ENCODE measurements around the gene PTK6.
"Not testable (repeated sequence)": the region's sequence is repeated elsewhere in the genome, so short reads cannot be mapped to it uniquely, and the experiment has no call there.

The PTK6 gene

DNA sequence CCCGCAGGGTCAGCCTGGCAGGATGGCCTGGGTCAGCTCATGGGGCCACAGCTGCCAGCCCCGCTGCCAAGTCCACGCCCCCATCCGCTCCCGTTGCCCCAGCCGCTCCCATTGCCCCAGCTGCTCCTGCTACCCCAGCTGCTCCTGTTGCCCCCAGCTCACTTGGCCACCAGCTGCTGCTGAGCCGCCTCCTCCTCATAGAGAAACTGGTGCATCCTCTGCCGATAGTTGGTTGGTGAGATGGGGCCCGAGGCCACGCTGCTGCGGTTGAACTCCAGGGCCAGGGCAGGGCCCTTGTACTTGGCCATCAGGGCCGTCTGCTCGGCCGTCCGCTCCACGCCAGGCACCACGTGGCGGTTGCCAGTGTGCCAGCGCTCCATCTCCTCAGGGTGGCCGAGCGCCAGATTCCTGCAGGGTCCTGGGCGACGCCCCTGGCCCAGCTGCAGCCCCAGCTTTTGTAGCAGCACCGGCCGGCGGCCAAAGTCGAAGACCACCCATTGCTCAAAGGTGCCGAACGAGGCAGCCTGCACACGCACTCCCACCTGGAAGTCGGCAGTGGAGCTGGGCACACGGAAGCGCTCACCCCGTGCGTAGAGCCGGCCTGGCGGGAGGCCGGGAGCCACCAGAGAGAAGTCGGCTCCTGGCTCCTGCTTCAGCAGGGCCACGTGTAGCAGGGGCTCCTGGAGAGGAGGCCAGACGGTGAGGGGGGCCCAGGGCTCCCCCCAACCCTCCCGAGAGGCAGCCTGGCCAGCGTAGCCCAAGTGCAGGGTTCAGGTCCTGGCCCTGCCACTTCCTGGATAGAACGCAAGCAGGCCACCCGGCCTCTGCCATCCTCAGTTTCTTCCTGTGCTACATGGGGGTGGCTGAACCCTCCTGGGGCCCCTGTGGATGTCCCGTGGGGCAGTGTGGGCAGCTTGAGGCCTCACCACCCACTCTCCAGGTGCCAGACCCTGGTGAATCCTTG lies 32.1 kb upstream of the PTK6 start:
- DNase-seq, result peak; percentile 19

DNA sequence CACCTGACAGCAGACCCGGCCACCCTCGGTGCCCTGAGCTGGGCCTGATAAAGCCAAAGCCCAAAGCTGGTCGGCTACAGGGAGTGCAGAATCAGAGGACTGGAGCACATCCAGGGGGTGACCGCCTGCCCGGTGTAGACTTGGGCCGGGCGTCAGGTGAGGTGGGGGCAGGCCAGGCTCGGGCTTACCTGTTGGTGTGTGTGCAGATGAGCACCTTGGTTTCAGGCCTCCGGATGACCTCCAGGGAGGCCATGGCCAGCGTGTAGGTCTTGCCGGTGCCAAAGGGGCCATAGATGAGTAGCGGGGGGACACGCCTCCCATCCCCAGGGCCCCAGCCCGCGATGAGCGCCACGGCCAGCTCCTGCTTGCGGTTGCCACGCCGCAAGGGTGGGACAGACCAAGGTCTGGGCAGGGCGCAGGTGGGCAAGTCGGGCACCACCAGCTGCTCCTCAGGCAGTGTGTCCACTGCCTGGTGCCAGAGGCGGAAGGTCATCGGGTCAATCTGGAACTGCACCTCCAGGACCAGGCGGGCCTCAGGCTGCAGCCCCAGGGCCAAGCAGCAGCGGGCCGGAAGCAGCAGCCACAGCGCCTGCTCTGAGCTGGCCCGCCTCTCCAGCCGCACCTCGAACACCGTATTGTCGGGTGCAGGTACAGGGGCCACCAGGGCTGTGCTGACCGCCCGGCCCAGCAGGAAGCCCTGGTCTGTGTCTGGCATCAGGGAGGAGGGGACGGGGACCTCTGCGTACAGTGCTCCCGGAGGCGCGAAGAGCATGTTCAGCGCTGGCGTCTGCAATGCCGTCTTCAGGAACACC lies 31.2 kb upstream of the PTK6 start:
- DNase-seq, result no peak

DNA sequence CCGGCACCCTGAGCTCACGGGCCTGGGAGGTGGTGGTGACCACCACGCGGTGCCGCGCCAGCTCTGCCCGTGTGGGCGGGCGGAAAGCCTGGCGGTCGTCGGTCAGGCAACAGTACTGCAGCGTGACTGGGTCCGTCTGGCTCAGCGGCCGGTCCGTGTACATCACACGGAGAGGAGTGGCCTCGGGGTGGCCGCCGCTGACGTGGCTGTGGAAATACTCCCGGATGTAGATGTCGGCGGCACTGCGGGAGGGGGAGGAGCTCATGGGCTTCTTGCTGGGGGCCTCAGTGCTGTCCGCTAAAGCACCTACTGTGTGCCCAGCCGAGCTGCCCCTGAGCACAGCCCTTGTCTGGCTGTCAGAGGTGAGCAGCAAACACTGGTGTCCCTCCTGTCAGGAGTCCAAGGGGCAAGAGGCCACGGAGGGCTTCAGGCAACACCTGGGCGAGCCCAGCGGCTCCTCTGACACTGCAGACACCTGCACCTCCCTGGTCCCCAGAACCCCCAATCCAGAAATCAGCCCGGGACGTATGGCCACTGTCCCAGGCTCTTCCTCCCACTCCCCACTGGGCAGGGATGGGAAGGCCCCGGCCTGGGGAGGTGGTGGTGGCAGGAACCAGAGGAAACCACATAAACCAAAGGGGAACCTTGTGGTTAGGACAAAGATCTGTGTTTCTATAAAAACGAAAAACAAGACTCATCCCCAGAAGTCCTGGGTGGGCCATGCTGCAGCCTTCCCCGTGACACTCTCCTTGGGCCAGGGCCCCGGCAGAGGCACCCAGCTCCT lies 30.4 kb upstream of the PTK6 start:
- peak; percentile 89 for DNase-seq

DNA sequence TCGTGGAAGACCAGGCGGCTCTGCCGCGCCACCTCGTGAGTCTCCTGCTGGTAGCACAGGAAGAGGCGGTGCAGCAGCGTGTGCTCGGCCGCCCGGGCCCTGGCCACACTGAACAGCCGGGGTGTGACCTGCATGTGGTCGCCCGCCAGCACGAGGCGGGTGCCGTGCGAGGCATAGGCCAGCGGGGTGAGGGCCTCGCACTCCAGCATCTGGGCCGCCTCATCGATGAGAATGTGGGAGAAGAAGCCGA lies 29.9 kb upstream of the PTK6 start:
- no peak for DNase-seq

DNA sequence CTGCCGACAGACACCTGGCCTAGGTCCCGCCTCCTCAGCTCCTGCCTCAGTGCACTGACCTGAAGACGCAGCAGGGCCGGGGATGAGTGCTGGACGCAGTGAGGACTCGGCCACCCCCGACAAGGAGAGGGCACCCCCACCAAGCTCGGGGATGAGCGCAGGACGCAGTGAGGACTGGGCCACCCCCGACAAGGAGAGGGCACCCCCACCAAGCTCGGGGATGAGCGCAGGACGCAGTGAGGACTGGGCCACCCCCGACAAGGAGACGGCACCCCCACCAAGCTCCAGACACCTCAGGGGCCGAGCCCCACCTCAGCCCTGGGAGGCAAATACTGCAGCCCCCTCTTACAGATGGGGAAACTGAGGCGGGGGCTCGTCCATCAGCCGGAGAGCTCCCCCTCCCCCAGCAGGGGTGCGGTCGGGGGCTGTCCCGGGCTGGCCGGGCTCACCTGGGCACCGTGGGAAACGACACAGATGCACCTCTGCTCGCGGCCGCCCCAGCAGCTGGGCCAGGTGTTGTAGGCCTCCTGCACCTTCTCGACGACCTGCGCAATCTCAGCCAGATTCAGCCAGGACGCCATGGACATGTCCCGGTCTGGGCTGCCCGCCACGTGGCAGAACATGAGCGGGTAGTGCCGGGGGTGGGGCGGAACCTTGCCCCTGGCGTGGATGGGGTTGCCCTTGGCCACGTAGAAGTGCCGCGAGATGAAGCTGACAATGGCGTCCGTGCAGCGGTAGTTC lies 29.4 kb upstream of the PTK6 start:
- DNase-seq, result no peak

DNA sequence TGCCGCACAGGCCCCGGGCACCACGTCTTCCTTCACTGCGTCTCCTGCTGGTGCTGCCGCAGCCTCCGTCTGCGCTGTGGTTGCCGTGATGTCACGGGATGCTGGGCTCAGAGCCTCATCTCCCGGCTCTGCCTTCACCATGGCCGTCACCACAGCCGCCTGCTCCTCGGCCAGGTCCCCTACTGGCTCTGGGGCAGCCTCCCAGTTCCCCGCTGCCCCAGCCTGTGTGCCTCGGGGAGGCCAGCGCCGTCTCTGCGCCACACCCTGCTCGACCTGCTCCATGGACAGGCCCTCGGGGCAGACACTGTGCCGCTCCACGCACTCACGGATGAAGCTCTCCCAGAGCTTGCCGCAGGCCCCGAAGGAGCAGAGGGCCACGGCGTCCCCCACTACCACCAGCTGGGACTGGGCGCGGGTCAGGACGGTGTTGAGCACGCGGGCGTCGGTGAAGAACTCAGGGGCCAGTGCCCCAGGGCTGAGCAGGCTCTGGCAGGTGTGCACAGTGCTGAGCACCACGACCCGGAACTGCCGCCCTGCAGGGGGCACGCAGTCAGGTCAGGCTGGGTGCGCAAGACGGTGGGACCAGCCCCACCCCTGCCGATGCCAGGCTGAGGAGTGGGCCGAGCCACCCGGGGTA lies 28.6 kb upstream of the PTK6 start:
- DNase-seq, result no peak

DNA sequence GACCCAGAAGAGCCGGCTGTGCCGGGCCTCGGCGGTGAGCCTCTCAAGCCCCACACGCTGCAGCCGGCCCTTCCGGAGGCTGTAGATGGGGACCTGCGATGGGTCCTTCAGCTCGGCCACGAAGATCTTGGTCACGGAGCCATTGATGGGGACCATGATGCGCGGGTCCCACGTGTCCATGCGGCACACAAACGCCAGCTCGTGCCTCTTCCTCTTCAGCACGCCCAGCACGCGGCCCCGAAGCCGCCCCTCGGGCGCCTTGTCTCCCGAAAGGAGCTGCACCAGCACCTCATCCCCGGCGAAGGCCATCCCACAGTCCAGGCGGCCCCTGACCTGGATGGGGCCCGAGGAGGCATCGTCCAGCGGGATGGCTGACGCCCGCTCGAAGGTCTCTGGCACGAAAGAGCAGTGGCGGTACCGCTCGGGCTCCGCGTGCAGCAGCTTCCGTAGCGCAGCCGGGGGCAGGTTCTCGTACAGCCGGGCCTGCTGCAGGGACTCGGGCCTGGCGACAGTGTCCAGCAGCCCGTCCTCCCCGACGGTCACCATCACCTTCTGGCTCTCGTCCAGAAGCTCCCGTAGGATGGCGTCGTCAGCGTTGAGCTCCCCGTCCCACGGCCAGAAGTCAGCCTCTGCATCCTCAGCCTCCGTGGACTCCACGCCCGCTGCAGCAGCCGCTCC lies 28.0 kb upstream of the PTK6 start:
- no peak for DNase-seq

DNA sequence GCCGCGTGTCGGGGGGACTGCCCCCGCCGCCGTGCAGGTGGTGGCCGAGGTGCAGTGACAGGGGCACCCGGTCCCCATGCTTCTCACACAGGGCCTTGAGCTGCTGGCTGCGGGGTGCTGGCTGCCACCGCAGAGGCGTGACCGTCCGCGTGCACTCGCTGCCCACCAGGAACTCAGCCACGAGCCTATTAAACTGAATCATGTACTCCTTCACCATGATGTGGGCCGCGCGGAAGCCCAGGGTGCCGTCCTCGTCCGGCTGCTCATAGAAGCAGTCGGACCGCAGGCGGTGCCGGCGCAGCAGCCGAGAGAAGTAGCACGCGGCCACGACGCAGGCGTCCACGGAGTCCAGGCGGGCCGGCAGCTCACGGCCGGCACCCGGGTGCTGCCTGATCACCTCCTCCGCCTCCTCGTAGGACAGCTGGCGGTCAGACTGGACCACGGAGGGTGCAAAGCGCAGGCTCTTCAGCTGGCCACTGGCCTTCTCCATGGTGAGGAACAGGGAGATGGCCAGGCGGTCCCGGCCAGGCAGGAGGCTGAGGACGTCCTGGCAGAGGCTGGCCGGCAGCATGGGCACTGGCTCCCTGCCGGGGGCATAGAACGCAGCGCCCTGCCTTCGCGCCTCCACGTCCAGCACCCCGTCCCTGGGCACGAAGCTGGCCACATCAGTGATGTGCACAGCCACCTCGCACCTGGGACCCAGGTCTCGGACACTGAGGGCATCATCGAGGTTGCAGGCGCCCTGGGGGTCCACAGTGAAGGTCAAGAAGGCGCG lies 27.0 kb upstream of the PTK6 start:
- no peak for DNase-seq

DNA sequence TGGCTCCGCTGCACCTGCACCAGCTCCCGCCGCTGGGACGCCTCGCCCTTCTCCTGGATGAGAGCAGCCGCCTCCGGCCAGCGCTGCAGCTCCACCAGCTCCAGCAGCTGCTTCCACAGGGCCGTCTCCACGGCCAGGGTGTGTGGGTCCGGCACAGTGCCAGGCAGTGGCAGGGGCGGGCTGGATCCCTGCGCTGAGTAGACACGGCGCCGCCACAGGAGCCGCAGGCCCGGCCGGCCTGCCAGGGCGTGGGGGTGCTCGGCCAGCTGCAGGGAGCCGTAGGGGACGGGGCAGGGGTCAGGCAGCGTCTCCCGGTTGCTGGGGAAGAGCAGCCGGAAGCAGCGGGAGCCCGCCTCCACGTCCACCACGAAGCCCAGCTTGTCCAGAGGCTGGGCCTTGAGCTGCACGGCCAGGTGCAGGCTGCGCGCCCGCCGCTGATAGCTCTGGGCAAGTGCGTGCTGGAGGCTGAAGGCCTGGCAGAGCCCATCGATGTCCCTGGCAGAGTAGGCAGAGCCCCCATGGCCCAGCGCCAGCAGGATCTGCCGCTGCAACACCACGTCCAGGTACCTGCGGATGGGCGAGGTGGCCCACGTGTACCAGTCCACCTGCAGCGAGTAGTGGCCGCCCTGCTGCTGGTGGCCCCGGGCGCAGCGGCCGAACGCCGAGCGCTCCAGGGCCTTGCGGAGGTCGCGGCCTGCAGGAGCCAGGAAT lies 26.2 kb upstream of the PTK6 start:
- no peak for DNase-seq

DNA sequence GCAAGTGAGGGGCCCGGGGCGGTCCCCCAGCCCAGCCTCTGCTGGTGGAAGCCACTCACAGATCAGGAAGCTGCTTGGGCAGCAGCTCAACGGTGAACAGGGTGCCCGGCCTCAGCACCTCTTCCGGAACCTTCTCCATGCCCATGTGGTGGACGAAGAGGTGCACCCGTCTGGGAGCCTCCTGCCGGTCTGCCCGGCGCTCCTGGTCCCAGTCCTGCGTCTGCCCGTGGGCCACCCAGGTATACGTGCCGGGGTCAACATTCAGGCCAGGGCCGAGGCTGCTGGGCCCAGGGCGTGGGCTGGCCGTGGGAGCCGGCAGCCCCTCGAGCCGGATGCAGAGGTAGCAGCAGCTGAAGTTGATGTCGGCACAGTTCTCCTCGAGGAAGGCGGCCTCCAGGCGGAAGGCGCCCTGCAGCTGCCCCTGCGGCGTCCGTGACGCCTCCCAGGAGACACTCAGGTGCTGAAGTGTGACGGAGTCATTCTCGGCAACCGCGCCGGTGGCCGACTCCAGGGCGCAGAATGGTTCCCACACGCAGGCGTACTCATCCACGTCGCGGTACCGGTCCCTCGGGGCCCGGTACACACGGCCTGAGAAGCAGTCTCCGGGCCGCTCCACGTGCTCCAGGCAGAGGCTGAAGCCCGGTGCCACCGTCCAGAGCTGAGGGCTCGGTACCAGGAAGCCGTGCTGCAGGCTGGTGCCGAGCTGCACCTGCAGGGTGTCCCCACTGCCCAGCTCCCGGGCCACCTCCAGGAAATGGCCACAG lies 25.5 kb upstream of the PTK6 start:
- DNase-seq, result no peak

DNA sequence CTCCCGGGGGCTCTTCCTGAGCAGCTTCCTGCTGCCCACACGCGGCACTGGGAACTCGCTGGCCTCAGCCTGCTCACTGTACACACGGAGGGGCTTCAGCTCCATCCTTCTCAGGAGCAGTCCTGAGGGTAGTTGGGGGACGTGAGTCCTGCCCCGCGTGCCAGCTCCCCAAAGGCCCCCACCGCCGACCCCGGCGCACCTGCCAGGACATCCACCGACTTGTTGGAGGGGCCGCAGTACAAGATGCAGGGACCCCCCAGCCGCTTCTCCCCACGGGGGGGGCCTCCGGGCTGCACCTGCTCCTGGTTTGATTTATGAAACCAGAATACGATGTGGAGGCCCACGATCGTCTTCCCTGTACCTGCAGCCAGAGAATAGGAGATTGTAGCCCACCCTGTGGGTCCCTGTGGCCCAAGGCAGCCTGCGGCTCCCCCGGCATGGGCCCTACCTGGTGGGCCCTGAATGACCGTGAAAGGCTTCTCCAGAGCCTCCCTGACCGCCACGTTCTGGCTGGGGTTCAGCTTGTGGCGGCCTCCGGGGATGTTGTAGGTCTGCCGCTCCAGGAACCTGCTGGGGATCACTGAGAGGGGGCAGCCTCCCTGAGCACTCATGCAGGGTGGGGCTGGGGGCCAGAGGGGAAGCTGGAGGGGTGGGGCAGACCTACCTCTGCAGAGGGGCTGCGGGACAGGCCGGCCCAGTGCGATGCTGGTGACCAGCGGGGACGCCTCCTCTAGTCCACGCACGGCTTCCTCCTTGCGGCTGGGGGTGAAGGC lies 24.6 kb upstream of the PTK6 start:
- no peak for DNase-seq

DNA sequence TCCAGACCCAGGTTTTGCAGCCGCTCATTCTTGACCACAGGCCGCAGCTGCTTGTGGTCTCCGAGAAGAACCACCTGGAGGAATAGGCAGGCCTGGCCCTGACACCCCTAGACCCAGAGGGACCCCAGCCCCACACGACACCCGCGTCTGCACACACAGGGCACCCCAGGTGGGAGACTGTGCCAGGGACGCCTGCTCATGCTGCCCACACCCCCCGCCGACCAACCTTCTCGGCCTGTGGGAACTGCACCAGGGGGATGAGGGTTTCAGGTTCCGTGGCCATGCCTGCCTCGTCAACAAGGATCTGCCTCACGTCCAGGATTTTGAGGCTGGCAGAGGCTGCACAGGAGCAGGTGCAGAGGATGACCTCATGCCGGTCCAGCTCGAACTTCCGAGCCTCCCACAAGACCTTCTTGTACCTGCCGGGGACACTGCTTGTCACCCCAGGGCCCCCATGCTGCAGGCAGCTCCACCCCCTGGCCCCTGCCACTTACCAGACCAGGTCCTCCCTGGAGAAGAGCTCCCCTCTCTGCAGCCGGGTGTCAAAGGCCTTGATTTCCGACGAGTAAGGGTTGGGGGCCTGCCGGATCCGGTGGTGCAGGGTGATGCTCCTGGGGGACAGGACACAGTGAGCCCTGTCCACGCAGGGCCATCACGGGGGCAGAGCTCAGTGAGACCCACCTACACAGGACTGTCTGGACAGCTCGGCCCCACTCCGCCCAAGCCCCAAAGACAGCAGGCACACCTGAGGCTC lies 23.9 kb upstream of the PTK6 start:
- no peak for DNase-seq

DNA sequence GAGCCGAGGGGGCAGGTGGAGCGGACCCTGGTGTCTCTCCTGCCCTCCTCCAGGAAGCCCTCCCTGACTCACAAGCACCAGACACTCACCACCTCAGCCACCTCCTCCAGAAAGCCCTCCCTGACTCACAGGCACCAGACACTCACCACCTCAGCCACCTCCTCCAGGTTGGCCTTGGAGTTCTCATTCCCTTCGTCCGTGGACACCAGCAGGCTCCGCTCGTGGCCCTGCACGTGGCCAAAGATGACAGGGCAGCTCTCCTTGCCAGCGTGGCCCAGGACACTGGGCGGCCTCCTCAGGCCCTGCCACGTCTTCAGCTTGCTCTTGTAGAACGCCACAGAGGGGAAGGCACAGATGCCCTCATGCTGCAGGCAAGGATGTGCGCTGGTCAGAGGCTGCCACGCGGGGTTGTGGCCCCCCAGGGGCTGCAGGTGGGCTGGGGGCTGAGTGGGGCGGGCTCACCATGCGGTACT lies 23.2 kb upstream of the PTK6 start:
- DNase-seq, result no peak

DNA sequence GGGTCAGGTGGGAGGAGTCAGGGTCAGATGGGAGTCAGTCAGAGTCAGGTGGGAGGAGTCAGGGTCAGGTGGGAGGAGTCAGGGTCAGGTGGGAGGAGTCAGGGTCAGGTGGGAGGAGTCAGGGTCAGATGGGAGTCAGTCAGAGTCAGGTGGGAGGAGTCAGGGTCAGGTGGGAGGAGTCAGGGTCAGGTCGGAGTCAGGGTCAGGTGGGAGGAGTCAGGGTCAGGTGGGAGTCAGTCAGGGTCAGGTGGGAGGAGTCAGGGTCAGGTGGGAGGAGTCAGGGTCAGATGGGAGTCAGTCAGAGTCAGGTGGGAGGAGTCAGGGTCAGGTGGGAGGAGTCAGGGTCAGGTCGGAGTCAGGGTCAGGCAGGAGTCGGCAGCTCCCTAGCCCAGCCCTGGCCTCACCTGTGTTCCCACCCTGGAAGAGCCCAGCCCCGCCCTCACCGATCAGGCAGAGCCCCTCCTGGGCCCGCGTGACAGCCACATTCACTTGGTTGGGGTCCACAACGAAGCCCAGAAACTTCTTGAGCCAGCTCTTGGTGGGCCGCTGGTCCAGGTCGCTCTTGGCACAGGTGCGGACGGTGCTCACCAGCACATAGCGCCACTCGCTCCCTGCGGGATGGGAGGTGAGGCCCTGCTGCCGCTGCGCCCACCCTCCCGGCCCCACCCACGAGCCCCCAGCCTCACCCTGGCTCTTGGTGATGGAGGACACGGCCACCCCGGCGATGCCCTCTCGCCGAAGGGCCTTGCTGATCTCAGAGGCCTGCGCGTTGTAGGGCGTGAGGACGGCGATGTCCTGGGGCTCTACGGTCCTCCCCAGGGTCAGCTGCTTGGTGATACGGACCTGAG lies 22.5 kb upstream of the PTK6 start:
- not testable (repeated sequence) for DNase-seq

DNA sequence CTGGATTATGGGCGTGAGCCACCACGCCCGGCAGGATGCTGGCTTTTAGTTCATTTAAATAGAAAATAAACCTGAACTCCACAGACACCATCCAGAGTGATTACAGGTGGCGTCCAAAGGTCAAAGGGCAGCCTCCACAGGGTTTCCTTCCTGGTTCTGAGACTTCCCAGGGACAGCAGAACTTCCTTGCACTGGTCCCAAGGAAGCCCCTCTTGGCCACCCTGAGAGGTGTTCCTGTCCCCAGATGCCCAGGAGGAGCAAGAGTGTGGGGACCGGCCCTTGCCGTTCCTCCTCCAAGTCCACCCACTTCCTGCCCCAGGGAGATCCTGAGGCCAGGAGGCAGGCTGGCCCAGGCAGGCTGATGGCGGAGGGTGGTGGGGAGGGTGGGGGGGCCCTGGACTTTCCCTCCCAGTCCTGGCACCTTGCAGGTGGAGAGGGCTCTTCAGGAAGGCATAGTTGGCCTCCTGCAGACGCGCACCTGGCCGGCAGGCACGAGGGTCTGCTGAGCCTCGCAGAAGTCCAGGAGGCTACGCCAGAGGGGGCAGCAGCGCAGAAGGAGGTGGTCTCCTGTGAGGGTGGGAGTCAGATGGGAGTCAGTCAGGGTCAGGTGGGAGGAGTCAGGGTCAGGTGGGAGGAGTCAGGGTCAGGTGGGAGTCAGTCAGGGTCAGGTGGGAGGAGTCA lies 21.8 kb upstream of the PTK6 start:
- no peak for DNase-seq

DNA sequence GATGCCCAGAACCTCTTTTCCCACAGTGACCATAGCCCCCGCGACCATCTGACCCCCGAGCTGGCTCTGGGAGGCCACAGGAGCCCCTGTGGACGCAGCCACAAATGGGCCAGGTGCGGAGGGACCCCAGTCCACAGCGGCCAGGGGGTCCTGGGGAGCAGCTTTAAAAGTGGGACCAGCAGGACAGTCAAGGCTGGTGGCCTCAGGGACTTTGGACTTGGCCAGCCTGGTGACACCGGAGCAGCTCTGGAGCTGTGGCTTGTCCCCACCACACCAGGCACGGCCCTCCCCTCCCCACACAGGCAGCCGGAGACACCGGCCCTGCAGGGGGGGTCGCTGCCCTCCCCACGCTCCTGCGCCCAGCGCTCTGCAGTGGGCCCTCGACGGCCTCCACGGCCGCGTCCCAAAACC lies 20.3 kb upstream of the PTK6 start:
- DNase-seq, result no peak
